Thyroid gland (tissue), 4 donors: ENCODE measurements around the gene OTULINL.

Source experiments
- POLR2A ChIP-seq, 2 donors: fragments of 450-650 bp; IDR thresholded peaks; one replicate each; pipeline ENCODE4 v1.6.1; 2017; ENCODE audit warnings: antibody characterized with exemption in 2 of 2, mild to moderate bottlenecking in 2 of 2, moderate library complexity in 1 of 2
- TF ChIP-seq, protein P1 (sequence below), 6 experiments: fragments of 200-600 bp in 3 of 6; fragments of 450-650 bp in 3 of 6; sonication (generic) in 3 of 6; IDR thresholded peaks; one replicate each; pipeline ENCODE4 v1.5.1; 2016 to 2019; ENCODE audit warnings: antibody characterized with exemption in 6 of 6, mild to moderate bottlenecking in 2 of 6, inconsistent platforms in 1 of 6, moderate library complexity in 1 of 6

- TF ChIP-seq, protein P1, sequence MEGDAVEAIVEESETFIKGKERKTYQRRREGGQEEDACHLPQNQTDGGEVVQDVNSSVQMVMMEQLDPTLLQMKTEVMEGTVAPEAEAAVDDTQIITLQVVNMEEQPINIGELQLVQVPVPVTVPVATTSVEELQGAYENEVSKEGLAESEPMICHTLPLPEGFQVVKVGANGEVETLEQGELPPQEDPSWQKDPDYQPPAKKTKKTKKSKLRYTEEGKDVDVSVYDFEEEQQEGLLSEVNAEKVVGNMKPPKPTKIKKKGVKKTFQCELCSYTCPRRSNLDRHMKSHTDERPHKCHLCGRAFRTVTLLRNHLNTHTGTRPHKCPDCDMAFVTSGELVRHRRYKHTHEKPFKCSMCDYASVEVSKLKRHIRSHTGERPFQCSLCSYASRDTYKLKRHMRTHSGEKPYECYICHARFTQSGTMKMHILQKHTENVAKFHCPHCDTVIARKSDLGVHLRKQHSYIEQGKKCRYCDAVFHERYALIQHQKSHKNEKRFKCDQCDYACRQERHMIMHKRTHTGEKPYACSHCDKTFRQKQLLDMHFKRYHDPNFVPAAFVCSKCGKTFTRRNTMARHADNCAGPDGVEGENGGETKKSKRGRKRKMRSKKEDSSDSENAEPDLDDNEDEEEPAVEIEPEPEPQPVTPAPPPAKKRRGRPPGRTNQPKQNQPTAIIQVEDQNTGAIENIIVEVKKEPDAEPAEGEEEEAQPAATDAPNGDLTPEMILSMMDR (IDR thresholded peaks at IDR 0.05) = no peak
- TF ChIP-seq POLR2A (IDR thresholded peaks at IDR 0.05) = no peak
Observed at GRCh38 chr5:14628346-14628745, 46.8 kb downstream of the OTULINL start.
